Keratinocyte (primary cell): ENCODE data around the gene ATP8A2. TPM values are rescaled to one million over a fixed set of nuclear protein-coding genes. Genes with fewer than 3 reads are reported as not detected.
"Not testable (repeated sequence)": the region's sequence is repeated elsewhere in the genome, so short reads cannot be mapped to it uniquely, and the experiment has no call there.

Source experiments
- DNase-seq: peaks from one replicate; pipeline ENCODE4 v3.0.0-alpha.2; 2011; ENCODE audit warnings: low read depth, missing footprints, low spot score
- FAIRE-seq: peaks from 2 replicates; lab custom pipeline; 2011; peaks lifted over from hg19 to GRCh38; lab: Jason Lieb, UNC
- H2AFZ ChIP-seq: 2 replicates; pipeline ENCODE4 v1.6.0; 2012; ENCODE audit warnings: low read length, control low read depth, inconsistent platforms; ENCODE audit not compliant: control insufficient read depth
- H3K27ac ChIP-seq: 2 replicates; pipeline ENCODE4 v1.5.1; 2011; ENCODE audit warnings: low read length; ENCODE audit not compliant: control insufficient read depth, insufficient read depth
- H3K27me3 ChIP-seq: 3 replicates; pipeline ENCODE4 v1.6.0; 2011; ENCODE audit warnings: low read length; ENCODE audit not compliant: control insufficient read depth, insufficient read depth; ENCODE audit errors: extremely low read depth
- H3K36me3 ChIP-seq, 2 experiments: 2 replicates in 1 of 2; 3 replicates in 1 of 2; pipeline ENCODE4 v1.5.1; 2011; ENCODE audit warnings: low read length in 2 of 2, mild to moderate bottlenecking in 1 of 2; ENCODE audit not compliant: control insufficient read depth in 2 of 2, insufficient read depth in 2 of 2; ENCODE audit errors: extremely low read depth in 1 of 2
- H3K4me1 ChIP-seq: 3 replicates; pipeline ENCODE4 v1.5.1; 2011; ENCODE audit warnings: low read length; ENCODE audit not compliant: control insufficient read depth, insufficient read depth; ENCODE audit errors: extremely low read depth
- H3K4me2 ChIP-seq: 3 replicates; pipeline ENCODE4 v1.6.0; 2011; ENCODE audit warnings: low read depth, low read length; ENCODE audit not compliant: control insufficient read depth, insufficient read depth; ENCODE audit errors: extremely low read depth
- H3K4me3 ChIP-seq, 3 experiments: fragments of 200-600 bp in 1 of 3; sonication (generic) in 1 of 3; 2 replicates in 2 of 3; 3 replicates in 1 of 3; pipeline ENCODE4 v1.5.1; 2011 to 2016; ENCODE audit warnings: low read length in 3 of 3, mild to moderate bottlenecking in 3 of 3, control low read depth in 2 of 3, inconsistent platforms in 1 of 3, low read depth in 1 of 3, mixed read lengths in 1 of 3, mixed run types in 1 of 3, moderate library complexity in 1 of 3; ENCODE audit not compliant: control insufficient read depth in 2 of 3, insufficient read depth in 2 of 3; ENCODE audit errors: extremely low read depth in 1 of 3
- H3K79me2 ChIP-seq: 2 replicates; pipeline ENCODE4 v1.6.0; 2012; ENCODE audit warnings: low read length; ENCODE audit not compliant: control insufficient read depth, insufficient read depth
- H3K9ac ChIP-seq: 3 replicates; pipeline ENCODE4 v1.6.0; 2011; ENCODE audit warnings: low read length; ENCODE audit not compliant: control insufficient read depth, insufficient read depth; ENCODE audit errors: extremely low read depth
- H3K9me1 ChIP-seq: 3 replicates; pipeline ENCODE4 v1.6.0; 2011; ENCODE audit warnings: low read length; ENCODE audit not compliant: control insufficient read depth, insufficient read depth; ENCODE audit errors: extremely low read depth
- H3K9me3 ChIP-seq: 2 replicates; pipeline ENCODE4 v1.5.1; 2012; ENCODE audit warnings: low read depth, low read length; ENCODE audit not compliant: control insufficient read depth
- H4K20me1 ChIP-seq: 3 replicates; pipeline ENCODE4 v1.6.0; 2011; ENCODE audit warnings: low read length; ENCODE audit not compliant: control insufficient read depth, insufficient read depth; ENCODE audit errors: extremely low read depth
- CTCF ChIP-seq, 3 experiments: IDR thresholded peaks in 1 of 3; conservative IDR thresholded peaks in 1 of 3; optimal IDR thresholded peaks in 1 of 3; 2 replicates in 2 of 3; 3 replicates in 1 of 3; pipeline versions ENCODE3 to v1.5.1; 2011; ENCODE audit warnings: low read length in 3 of 3, mild to moderate bottlenecking in 3 of 3, moderate library complexity in 2 of 3, control low read depth in 1 of 3, inconsistent platforms in 1 of 3; ENCODE audit not compliant: insufficient read depth in 2 of 3; ENCODE audit errors: extremely low read depth in 1 of 3
- EZH2 ChIP-seq: IDR thresholded peaks from one replicate; pipeline ENCODE4 v1.6.1; 2012; ENCODE audit warnings: inconsistent platforms, mild to moderate bottlenecking, low read length, moderate library complexity
- dilution Hi-C: fragments of 300-500 bp; cut with MboI; formaldehyde crosslinking; loops from one replicate; pipeline ENCODE4 v1.7.0; 2020; ENCODE audit warnings: low sequenced_read_pairs; ENCODE audit not compliant: extremely low pct_ligation_motif_present
- polyA plus RNA-seq, 5 experiments: library from polyadenylated mRNA; depleted of rRNA in 3 of 5; stranded (reverse) in 3 of 5; stranded (forward) in 1 of 5; unstranded in 1 of 5; fragments of >200 nt; gene quantifications; 1 replicate in 1 of 5; 2 replicates in 3 of 5; 3 replicates in 1 of 5; pipeline versions ENCODE4 v1.2.1 to v1.2.3, GENCODE V29; 2011 to 2012; ENCODE audit warnings: missing spikeins in 2 of 5, low read depth in 1 of 5, low replicate concordance in 1 of 5

ATP8A2 gene
- polyA plus RNA-seq, 1 donor (not counting 4 experiments of a cell fraction or from before 2014, with no cell fraction given), result 0.16 TPM

- dilution Hi-C loops, result no loop called here
- no peak for FAIRE-seq
- Histone ChIP-seq H3K9me1 (no peaks in the 10 kb centered on the region), H3K79me2 (no peaks in the 10 kb centered on the region), H3K4me2 (no peak overlapping the region), H3K4me3 (no peak overlapping the region), H3K4me1 (no peaks in the 10 kb centered on the region), H3K9ac (no peak overlapping the region), H3K9me3 (no peaks in the 10 kb centered on the region), H3K27ac (no peak overlapping the region), H4K20me1 (no peaks in the 10 kb centered on the region), H3K36me3 (no peaks in the 10 kb centered on the region), H3K27me3 (no peaks in the 10 kb centered on the region), H2AFZ (no peak overlapping the region)
- no peak for DNase-seq
- TF ChIP-seq CTCF (optimal IDR thresholded peaks at IDR 0.05 in 1 of 3, IDR thresholded peaks at IDR 0.05 in 1 of 3, conservative IDR thresholded peaks at IDR 0.05 in 1 of 3; ENCODE audit: extremely low read depth in 1 of 3, insufficient read depth in 2 of 3, low read length in 3 of 3), result no peak
- TF ChIP-seq EZH2, result no peak
Measured at GRCh38 chr13:25784119-25784518, 412.3 kb downstream of the ATP8A2 start.

GRCh38 chr13:25790137-25790536, 418.4 kb downstream of the ATP8A2 start:
- H3K79me2 ChIP-seq, H3K4me3 ChIP-seq, H3K9me1 ChIP-seq, FAIRE-seq, H3K27me3 ChIP-seq, H3K4me2 ChIP-seq, H3K9ac ChIP-seq, DNase-seq, H3K9me3 ChIP-seq, H3K27ac ChIP-seq, H3K36me3 ChIP-seq, H2AFZ ChIP-seq, dilution Hi-C loops, H3K4me1 ChIP-seq, H4K20me1 ChIP-seq: not testable (repeated sequence)

- no peak overlapping the region for H2AFZ ChIP-seq
Measured at GRCh38 chr13:25795277-25795676, 423.5 kb downstream of the ATP8A2 start.

More at GRCh38 chr13:25795277-25795676, 423.5 kb downstream of the ATP8A2 start:
- FAIRE-seq, result no peak
- no peaks in the 10 kb centered on the region for H3K36me3 ChIP-seq
- TF ChIP-seq EZH2, result no peak
- no peak for TF ChIP-seq CTCF (optimal IDR thresholded peaks at IDR 0.05 in 1 of 3, IDR thresholded peaks at IDR 0.05 in 1 of 3, conservative IDR thresholded peaks at IDR 0.05 in 1 of 3; ENCODE audit: extremely low read depth in 1 of 3, insufficient read depth in 2 of 3, low read length in 3 of 3)
- H3K27ac ChIP-seq, result no peak overlapping the region
- no peaks in the 10 kb centered on the region for H4K20me1 ChIP-seq
- no peaks in the 10 kb centered on the region for H3K9me3 ChIP-seq
- H3K9ac ChIP-seq, result no peak overlapping the region
- H3K9me1 ChIP-seq, result no peaks in the 10 kb centered on the region
- H3K4me1 ChIP-seq, result no peaks in the 10 kb centered on the region
- H3K4me2 ChIP-seq, result no peak overlapping the region
- no peak for DNase-seq
- no peaks in the 10 kb centered on the region for H3K79me2 ChIP-seq
- H3K4me3 ChIP-seq, result no peak overlapping the region
- dilution Hi-C loops, result no loop called here
- peaks cover 12% of the 10 kb centered on the region for H3K27me3 ChIP-seq
